Left ventricle myocardium superior (tissue), 1 donor: ENCODE measurements around the gene ROS1. TPM values are rescaled to one million over a fixed set of nuclear protein-coding genes. Genes with fewer than 3 reads are reported as not detected.
"Not testable (repeated sequence)": the region's sequence is repeated elsewhere in the genome, so short reads cannot be mapped to it uniquely, and the experiment has no call there.

Experiments
- ATAC-seq: fragments of 200-7000 bp; cut with Tn5 transposase; one replicate; pipeline ENCODE4 v1.9.1; 2020; ENCODE audit warnings: mild to moderate bottlenecking, moderate library complexity
- DNase-seq: peaks from one replicate; pipeline ENCODE4 v3.0.0-alpha.2; 2020
- intact Hi-C: fragments of 100-400 bp; cut with micrococcal nuclease; formaldehyde crosslinking; loops from one replicate; pipeline ENCODE4 v1.11.0; 2022
- total RNA-seq: library from RNA; stranded (reverse); fragmentation: NEBNext Ultra II Directional; extraction: Animal tissue kit (Norgen Biotek cat#: 25700); gene quantifications from one replicate; pipeline ENCODE4 v1.2.1, GENCODE V29; 2021
- donor health status: DM: no; HTN: yes; CAD: no; lungs with severe emphysema.

ROS1 gene
- total RNA-seq, 1 donor from 2014 or later, result 0.02 TPM

GRCh38 chr6:117391874-117392583 is 33.7 kb downstream of the ROS1 start:
- ATAC-seq (no peak), DNase-seq (no peak)
- intact Hi-C loops, result no loop called here

DNA sequence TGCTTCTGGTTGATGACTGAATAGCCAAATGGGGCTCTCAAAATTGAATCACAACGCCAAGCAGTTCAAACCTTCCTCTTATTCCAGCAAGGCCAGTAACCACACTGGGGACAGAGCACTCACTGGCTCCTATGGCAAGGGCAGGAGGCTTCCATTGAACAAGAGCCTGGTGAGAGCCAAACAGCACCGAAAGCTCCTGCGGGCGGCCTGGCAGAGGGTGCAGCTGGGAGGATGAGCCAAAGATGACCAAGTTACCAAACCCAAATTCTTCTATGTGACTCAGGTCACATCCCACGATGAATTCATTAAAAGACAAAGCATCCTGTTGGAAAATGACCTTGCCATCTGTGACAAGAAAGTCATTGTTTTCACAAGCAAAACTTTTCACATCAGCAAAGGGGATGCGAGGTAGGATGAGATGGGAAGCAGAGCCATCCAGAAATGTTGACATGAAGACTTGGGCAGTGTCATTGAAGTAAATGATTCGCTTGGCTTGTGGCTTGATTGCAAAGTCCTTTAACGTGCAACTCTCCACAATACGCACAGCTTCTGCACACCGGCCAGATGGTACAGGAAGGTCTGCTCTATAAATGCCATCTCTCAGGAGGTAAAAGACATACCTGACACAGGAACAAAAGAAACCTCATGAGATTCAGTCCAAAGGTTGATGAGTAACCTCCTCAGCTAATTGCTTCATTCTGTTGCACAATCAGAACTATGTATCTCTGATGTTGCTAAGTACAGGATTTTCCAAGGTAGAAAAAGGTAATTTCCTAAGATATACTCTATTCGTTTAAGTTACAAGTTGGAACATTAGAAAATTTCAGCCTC is 36.3 kb downstream of the ROS1 start:
- intact Hi-C loops, result no loop called here
- ATAC-seq (no peak), DNase-seq (no peak)

DNA sequence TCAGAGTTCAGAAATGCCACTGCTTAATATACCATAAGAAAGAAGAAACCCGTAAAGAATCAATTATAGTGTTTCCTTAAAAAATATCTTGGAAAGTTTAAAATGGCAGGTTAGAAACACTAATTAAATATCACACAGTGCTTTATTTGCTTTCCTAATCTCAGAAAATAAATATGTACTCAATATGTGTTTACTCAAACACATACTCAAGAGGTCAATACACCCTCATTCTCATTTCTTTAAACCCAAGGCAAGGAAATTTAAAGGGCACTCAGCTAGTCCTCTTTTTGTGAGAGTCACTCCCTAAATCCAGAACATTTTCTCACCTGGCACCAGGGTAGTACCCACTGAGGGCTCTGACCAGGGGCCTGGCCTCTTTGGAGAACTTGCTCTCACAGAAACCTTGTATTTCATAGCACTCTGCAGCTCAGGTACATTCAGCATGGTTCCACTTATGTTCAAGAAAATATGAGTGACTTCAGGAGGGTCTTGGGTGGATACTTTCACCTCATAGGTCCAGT is 38.2 kb downstream of the ROS1 start:
- ATAC-seq (no peak), DNase-seq (no peak)
- intact Hi-C loops, result no loop called here

DNA sequence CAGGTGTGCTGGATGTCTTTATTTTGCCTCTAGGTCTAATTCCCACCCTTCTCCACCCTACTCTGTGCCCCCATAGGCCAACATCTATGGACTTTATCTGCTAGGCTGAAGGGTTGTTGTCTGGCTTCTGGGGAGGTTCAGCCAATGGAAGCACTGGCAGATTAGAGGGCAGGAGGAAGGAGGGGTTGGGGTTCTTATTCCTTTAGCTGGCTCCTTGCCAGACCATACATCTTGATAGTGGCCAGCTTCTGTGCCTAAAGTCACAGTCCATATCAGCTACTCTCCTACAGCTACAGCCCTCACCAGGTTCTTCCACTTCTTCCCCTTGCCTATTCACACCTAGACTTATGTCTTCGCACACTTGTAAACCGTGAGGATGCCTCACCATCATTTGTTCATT is 41.1 kb downstream of the ROS1 start:
- intact Hi-C loops, result no loop called here
- ATAC-seq (no peak), DNase-seq (no peak)

DNA sequence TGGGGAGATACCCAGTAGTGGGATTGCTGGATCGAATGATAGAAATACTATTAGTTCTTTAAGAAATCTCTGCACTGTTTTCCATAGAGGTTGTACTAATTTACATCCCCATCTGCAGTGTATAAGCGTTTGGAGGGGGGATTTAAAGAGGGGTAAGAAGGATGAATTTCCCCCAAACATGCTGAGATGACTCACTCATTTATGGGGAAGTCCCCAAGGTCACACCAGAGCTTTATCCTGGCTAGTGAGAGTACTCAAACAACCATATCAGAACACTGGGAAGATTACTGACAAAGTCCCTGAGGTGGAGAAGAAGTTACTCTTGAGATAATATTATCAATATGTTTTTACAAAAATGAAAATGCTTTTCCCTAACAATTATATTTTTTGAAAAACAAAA is 44.0 kb downstream of the ROS1 start:
- DNase-seq, result no peak
- ATAC-seq, result no peak
- intact Hi-C loops, result no loop called here

DNA sequence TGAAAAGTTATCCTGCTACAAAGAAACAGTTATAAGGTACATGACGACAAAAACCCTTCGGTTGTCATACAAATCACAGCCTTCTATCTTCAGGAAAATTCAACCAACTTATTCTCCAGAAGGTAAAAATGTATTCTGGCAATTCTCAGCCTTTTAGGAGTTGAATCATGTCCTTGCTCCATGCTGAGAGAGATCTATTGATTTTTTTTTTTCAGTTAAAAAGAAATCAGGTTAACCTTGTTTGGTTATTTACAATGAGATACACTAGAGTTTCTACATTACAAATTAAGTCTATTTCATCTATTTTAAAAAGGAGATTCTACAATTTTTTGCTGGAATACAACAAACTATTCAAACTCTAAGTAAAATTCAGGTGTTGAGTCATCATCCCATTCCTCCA is 45.4 kb downstream of the ROS1 start:
- DNase-seq (no peak), ATAC-seq (no peak)
- intact Hi-C loops, result no loop called here

DNA sequence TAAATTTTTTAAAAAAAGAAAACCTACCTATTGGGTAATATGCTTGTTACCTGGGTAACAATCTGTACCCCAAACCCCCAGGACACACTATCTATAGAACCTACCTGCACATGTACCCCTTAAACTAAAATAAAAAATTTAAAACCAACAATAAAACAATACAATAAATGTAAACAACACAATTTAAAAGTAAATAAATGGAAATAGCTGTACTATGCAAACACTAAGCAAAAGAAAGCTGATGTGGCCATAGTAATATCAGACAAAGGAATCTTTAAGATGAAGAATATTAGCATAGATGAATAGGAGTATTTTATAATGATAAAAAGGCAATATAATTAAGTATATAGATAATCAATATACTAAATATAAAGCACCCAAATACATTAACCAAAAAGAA is 50.3 kb downstream of the ROS1 start:
- intact Hi-C loops, result no loop called here
- DNase-seq (no peak), ATAC-seq (no peak)

- no peak for ATAC-seq
- DNase-seq, result no peak
- intact Hi-C loops, result no loop called here
Measured at GRCh38 chr6:117373211-117373813, 52.4 kb downstream of the ROS1 start.

- ATAC-seq, DNase-seq, intact Hi-C loops: not testable (repeated sequence)
Measured at GRCh38 chr6:117372289-117372688, 53.5 kb downstream of the ROS1 start.

GRCh38 chr6:117371492-117371891 is 54.2 kb downstream of the ROS1 start:
- intact Hi-C loops, result no loop called here
- DNase-seq (no peak), ATAC-seq (no peak)

DNA sequence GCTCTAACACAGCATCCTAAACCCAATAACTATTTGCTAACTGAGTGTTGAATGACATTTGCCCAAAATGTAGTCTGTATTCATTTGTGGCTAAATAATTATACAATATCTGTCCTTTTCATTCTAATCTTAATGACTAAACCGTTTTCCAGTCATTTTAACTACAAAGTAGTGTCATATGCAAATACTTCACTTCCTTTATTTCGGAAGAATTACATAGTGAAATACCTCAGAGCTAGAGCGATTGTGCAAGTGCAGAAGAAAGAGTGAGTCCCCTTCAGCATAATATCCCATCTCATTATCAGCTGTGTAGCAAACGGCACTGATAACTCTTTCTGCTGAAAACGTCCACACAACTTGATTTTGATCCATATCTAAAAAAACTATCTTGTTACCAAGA is 66.2 kb downstream of the ROS1 start:
- intact Hi-C loops, result no loop called here
- DNase-seq, result no peak
- no peak for ATAC-seq

GRCh38 chr6:117354671-117355070 is 71.1 kb downstream of the ROS1 start:
- ATAC-seq, result no peak
- intact Hi-C loops, result no loop called here
- no peak for DNase-seq

GRCh38 chr6:117352466-117353081 is 73.2 kb downstream of the ROS1 start:
- ATAC-seq (no peak), DNase-seq (no peak)
- intact Hi-C loops, result no loop called here

GRCh38 chr6:117351521-117351920 is 74.2 kb downstream of the ROS1 start:
- intact Hi-C loops, result no loop called here
- ATAC-seq, result no peak

DNA sequence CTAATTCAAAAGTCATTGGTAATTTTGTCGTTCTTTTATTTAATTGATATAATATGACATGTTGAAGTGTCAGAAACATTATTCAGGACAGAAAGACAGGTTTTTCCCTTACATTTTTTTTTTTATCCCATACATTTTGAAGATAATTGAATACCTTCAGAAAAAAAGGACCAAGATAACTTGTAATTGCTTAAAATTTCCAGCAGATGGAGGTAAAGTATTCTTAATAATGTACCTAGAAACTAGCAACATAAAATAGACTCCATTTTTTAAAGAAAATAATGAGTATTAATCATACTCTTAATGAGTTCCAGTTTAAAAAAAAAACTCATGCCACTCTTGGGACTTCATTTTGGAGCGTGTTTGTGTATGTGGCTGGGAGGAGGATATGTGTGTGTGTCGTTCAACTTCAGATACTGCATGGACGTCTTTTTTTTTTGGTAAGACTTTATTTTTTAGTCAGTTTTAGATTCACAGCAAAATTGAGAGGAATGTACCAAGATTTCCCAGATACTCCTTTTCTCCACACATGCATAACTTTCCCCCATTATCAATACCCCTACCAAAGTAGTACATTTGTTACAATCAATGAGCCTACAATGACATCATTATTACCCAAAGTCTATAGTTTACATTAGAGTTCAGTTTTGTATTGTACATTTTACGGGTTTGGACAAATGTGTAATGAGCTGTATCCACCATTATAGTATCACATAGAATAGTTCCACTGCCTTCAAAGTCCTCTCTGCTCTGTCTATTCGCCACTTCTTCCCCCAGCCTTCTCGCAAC is 79.4 kb downstream of the ROS1 start:
- intact Hi-C loops, result loop anchor here (2.0 to 5.0 kb wide), 2 partner anchors 211 to 258 kb away; no protein-coding TSS in a partner anchor
- no peak for DNase-seq
- ATAC-seq, result no peak

More at GRCh38 chr6:117351521-117351920, 74.2 kb downstream of the ROS1 start:
- no peak for DNase-seq

DNA sequence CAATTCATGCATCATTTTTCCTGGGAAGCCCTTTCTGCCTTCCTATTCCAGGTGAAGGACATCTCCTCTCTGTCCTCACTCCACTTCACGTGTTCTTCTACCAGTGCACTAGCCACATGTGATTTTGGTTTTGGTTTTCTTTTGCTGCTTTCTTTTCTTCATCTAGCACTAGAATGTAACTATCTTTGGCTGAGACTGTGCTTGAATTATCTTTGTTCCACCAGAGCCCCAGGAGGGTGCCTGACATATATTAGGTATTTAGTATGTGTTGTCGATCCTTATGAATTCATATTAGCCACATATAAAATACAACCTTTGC is 80.5 kb downstream of the ROS1 start:
- intact Hi-C loops, result loop anchor here (5.0 kb wide), 1 partner anchor 212 kb away; no protein-coding TSS in a partner anchor
- DNase-seq (no peak), ATAC-seq (no peak)

GRCh38 chr6:117344444-117345291 is 81.1 kb downstream of the ROS1 start:
- intact Hi-C loops, result loop anchor here (5.0 kb wide), 1 partner anchor 213 kb away; no protein-coding TSS in a partner anchor

GRCh38 chr6:117338567-117338966 is 87.2 kb downstream of the ROS1 start:
- peak; percentile 56 for DNase-seq
- intact Hi-C loops, result no loop called here
- ATAC-seq, result peak; percentile 81

More at GRCh38 chr6:117344444-117345291, 81.1 kb downstream of the ROS1 start:
- ATAC-seq (no peak), DNase-seq (peak; percentile 23)
